ENCODE measurements around the gene IGFBP4.

The IGFBP4 gene

DNA sequence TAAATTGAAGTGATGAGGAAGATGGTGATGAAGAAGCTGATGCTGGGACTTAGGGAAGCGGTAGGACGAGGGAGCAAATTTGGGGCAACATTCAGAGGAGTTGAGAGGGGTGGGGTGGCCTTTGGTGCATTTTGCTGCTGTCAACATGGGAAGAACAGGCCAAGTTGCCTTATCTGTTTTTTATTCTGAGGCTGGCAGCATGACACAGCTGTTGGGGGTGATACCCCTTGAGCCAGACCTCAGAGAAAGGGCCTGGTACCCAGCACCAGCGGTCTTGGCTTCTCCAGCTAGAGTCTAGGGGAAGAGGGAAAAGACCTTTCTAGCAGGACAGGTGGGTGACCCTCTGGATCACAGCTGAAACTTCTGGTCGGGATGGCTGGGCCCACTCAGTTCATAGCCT is 4.6 kb downstream of the IGFBP4 start:
- ChIA-PET POLR2A (interaction anchor here (1.2 to 1.5 kb wide), 3 partner anchors 30 to 160 kb away, joined by 3 to 4 read pairs (median 3); partner anchors contain the start of gene TOP2A), CTCF (interaction anchor here (0.7 to 1.2 kb wide), 2 partner anchors 8 to 85 kb away, joined by 4 read pairs; no protein-coding TSS in a partner anchor)
- DNase-seq (ENCODE audit: extremely low spot score), result no peak
- no peak for TF ChIP-seq SP1 (IDR thresholded peaks at IDR 0.05)
- TF ChIP-seq CTBP1 (IDR thresholded peaks at IDR 0.05; ENCODE audit: borderline replicate concordance), result no peak
- TF ChIP-seq TARDBP (IDR thresholded peaks at IDR 0.05), result no peak
- TF ChIP-seq LEF1 (IDR thresholded peaks at IDR 0.05; ENCODE audit: borderline replicate concordance), result no peak
- TF ChIP-seq FOXK2 (IDR thresholded peaks at IDR 0.05), result no peak
- no peak for TF ChIP-seq L3MBTL2 (conservative IDR thresholded peaks at IDR 0.05)
- TF ChIP-seq HDGF (IDR thresholded peaks at IDR 0.05; ENCODE audit: borderline replicate concordance), result no peak

DNA sequence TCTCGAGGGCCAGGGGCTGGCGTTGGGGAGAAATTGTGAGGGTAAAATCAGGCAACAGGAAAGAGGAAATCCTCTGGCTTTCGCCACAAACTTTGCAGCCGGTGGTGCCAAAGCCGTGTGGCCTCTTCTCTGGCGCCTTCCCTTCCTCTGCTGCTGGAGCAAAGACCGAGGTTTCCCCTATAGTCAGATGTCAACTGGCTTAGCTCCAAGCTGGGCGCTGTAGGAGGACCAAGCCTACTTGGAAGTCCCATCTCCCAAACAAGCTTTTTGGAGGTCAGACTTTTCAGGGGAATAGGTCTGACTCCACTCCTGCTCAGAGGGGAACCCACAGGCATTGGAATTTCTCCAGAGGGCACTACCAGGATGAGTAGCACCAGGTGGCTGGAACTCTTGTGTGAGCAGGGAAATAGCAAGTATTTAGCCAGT is 5.0 kb downstream of the IGFBP4 start:
- ChIA-PET POLR2A (interaction anchor here (1.2 to 1.3 kb wide), 2 partner anchors 30 to 160 kb away, joined by 3 to 4 read pairs; partner anchors contain the start of gene TOP2A), CTCF (no interaction called here)
- DNase-seq (ENCODE audit: extremely low spot score), result no peak
- TF ChIP-seq FOXM1 (IDR thresholded peaks at IDR 0.05; ENCODE audit: borderline replicate concordance) (no peak), FOXA1 (IDR thresholded peaks at IDR 0.05) (no peak)
- TF ChIP-seq, protein P1, sequence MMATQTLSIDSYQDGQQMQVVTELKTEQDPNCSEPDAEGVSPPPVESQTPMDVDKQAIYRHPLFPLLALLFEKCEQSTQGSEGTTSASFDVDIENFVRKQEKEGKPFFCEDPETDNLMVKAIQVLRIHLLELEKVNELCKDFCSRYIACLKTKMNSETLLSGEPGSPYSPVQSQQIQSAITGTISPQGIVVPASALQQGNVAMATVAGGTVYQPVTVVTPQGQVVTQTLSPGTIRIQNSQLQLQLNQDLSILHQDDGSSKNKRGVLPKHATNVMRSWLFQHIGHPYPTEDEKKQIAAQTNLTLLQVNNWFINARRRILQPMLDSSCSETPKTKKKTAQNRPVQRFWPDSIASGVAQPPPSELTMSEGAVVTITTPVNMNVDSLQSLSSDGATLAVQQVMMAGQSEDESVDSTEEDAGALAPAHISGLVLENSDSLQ (IDR thresholded peaks at IDR 0.05), result no peak

DNA sequence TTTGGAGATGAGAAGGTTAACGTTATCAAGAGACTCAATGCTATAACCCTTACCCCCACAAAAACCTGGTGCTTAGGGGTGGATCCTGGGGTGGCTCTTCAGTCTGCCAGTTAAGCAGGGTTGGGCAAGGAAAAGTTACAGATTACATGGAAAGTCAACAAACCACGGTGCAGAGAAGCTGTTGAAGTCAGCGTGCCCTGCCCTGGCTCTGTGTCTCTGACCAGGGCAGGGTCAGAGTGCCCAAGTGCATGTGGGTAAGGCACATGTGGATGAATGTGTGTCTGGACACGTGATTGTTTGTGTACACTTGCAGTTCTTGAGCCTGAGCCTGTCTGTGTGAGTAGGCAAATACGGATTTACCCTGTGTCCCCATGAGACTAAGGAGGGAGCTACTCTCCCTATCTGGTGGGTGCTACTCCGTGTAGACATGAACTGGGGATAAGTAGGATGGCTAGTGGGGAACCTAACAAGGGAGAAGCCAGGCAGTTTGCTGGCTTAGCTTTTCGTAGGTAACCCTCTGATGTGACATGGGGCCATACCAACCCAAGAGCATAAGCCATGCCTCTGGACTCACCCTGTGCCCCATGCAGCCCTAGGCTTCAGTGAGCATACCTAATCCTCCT is 5.5 kb downstream of the IGFBP4 start:
- DNase-seq (ENCODE audit: extremely low spot score), result no peak
- POLR2A ChIA-PET, result interaction anchor here (1.3 kb wide), 1 partner anchor 31 kb away, joined by 4 read pairs; the partner anchor contains the start of gene TOP2A
- CTCF ChIA-PET, result interaction anchor here (1.1 kb wide), 1 partner anchor 111 kb away, joined by 3 read pairs; no protein-coding TSS in a partner anchor
- TF ChIP-seq FOXM1 (IDR thresholded peaks at IDR 0.05; ENCODE audit: borderline replicate concordance), result no peak

DNA sequence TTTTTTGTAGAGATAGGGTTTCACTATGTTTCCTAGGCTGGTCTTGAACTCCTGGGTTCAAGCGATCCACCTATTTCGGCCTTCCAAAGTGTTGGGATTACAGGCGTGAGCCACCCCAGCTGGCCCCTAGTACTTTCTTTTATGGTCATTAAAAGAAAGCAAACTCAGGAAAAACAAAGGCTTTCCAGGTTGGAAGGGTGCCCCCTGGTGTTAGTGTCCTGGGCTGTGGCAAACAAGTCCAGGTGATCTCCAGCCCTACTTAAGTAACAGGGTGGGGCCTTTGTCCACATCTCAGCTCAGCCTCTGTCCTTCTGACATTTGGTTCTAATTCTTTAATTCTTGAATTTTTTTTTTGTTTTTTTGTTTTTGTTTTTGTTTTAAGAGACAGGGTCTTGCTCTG is 6.9 kb downstream of the IGFBP4 start:
- DNase-seq (ENCODE audit: extremely low spot score), result peak; percentile 27
- TF ChIP-seq SP1 (IDR thresholded peaks at IDR 0.05) (no peak), SUZ12 (IDR thresholded peaks at IDR 0.05) (no peak), HDGF (IDR thresholded peaks at IDR 0.05; ENCODE audit: borderline replicate concordance) (no peak), L3MBTL2 (conservative IDR thresholded peaks at IDR 0.05) (no peak), NFRKB (IDR thresholded peaks at IDR 0.05) (no peak), TARDBP (IDR thresholded peaks at IDR 0.05) (no peak), FOXK2 (IDR thresholded peaks at IDR 0.05) (no peak), ARNT (IDR thresholded peaks at IDR 0.05) (no peak), CTBP1 (IDR thresholded peaks at IDR 0.05; ENCODE audit: borderline replicate concordance) (no peak), ZNF384 (IDR thresholded peaks at IDR 0.05) (no peak)
- CTCF ChIA-PET, result interaction anchor here (0.6 to 2.2 kb wide), 15 partner anchors 9 to 432 kb away, joined by 3 to 14 read pairs (median 4); partner anchors contain the start of gene TOP2A
- POLR2A ChIA-PET, result interaction anchor here (1.2 kb wide), 1 partner anchor 32 kb away, joined by 6 read pairs; the partner anchor contains the start of gene TOP2A

DNA sequence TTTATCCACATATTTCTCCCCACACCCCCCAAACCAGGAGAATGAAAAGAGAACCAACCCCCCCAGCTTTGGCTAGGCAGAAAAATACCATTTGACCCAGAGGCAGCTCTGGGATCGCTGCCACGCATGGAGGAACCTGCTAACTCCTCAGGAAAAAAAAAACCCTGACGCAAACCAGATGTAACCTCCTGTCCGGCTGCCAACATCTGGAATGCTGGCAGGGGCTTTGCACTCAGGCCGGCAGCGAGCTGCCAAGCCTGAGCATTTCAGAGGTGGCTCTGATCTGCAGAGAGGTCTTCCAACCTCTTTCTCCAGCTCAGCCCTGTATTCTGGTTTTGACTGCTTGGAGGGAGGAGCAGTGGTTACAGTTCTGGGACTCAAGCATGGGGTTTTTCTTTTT is 8.2 kb downstream of the IGFBP4 start:
- no peak for DNase-seq (ENCODE audit: extremely low spot score)
- ChIA-PET POLR2A (no interaction called here), CTCF (interaction anchor here (0.9 to 2.2 kb wide), 3 partner anchors 18 to 109 kb away, joined by 3 to 14 read pairs (median 5); no protein-coding TSS in a partner anchor)
- TF ChIP-seq LEF1 (IDR thresholded peaks at IDR 0.05; ENCODE audit: borderline replicate concordance) (no peak), SP1 (IDR thresholded peaks at IDR 0.05) (no peak), CTBP1 (IDR thresholded peaks at IDR 0.05; ENCODE audit: borderline replicate concordance) (no peak), SUZ12 (IDR thresholded peaks at IDR 0.05) (no peak), L3MBTL2 (conservative IDR thresholded peaks at IDR 0.05) (no peak), FOXK2 (IDR thresholded peaks at IDR 0.05) (no peak), TARDBP (IDR thresholded peaks at IDR 0.05) (no peak), BHLHE40 (IDR thresholded peaks at IDR 0.05; ENCODE audit: borderline replicate concordance) (no peak), NFRKB (IDR thresholded peaks at IDR 0.05) (no peak), FOXM1 (IDR thresholded peaks at IDR 0.05; ENCODE audit: borderline replicate concordance) (no peak), ZNF384 (IDR thresholded peaks at IDR 0.05) (no peak), HDGF (IDR thresholded peaks at IDR 0.05; ENCODE audit: borderline replicate concordance) (no peak)
- TF ChIP-seq, protein P1 (IDR thresholded peaks at IDR 0.05), result no peak

DNA sequence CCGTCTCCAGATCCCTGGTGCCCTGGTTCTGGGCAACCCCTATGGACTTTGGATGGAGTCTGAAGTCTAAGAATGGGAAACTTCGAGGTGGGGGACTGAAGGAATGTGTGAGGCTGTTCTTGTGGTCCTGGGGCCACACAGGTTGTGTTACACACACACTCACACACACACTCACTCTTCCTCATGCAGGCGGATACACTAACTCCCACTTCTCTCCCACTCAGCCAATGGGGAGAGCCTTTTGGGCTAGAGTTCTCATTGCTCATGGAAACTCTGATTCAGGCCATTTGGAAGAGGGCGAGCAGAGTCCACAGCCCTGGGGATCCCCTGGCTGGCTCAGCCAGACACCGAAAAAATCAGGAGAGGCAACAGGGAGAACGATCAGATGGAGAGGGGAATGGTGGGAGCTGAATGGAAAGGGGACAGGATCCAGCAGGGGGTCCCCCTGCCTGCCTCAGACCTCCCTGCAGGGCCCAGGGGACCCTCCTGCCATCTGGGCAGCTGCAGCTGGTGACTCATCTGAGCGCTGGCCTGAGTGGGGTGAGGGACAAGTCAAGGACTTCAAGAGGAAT is 9.1 kb downstream of the IGFBP4 start:
- TF ChIP-seq NFRKB (IDR thresholded peaks at IDR 0.05), result no peak
- no peak for DNase-seq (ENCODE audit: extremely low spot score)
- CTCF ChIA-PET, result interaction anchor here (0.9 kb wide), 1 partner anchor 19 kb away, joined by 3 read pairs; no protein-coding TSS in a partner anchor
- POLR2A ChIA-PET, result interaction anchor here (1.0 kb wide), 1 partner anchor 34 kb away, joined by 3 read pairs; the partner anchor contains the start of gene TOP2A

DNA sequence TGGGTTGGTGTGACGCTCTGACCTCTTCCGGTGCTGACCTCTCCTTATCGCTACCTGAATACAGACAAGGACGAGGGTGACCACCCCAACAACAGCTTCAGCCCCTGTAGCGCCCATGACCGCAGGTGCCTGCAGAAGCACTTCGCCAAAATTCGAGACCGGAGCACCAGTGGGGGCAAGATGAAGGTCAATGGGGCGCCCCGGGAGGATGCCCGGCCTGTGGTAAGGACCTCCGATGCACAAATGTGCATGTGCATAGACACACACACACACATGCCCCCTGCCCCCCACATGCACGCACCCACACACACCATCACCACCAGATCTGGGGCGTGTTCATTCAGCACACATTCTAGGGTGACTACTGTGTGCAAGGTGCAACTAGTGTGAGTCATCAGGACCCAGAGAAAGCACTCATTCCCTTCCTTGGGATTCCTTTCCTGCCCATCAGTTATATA is 9.7 kb downstream of the IGFBP4 start:
- no peak for DNase-seq (ENCODE audit: extremely low spot score)
- TF ChIP-seq BHLHE40 (IDR thresholded peaks at IDR 0.05; ENCODE audit: borderline replicate concordance) (no peak), FOXM1 (IDR thresholded peaks at IDR 0.05; ENCODE audit: borderline replicate concordance) (no peak), FOXK2 (IDR thresholded peaks at IDR 0.05) (no peak), L3MBTL2 (conservative IDR thresholded peaks at IDR 0.05) (no peak), TARDBP (IDR thresholded peaks at IDR 0.05) (no peak), NFRKB (IDR thresholded peaks at IDR 0.05) (no peak), SUZ12 (IDR thresholded peaks at IDR 0.05) (no peak), LEF1 (IDR thresholded peaks at IDR 0.05; ENCODE audit: borderline replicate concordance) (no peak), ELF4 (IDR thresholded peaks at IDR 0.05) (no peak), HDGF (IDR thresholded peaks at IDR 0.05; ENCODE audit: borderline replicate concordance) (no peak), FOXA1 (IDR thresholded peaks at IDR 0.05) (no peak)
- TF ChIP-seq, protein P1 (IDR thresholded peaks at IDR 0.05), result no peak
- POLR2A ChIA-PET, result interaction anchor here (1.0 kb wide), 1 partner anchor 35 kb away, joined by 3 read pairs; the partner anchor contains the start of gene TOP2A
- CTCF ChIA-PET, result no interaction called here

Measured in HEK293T (cell line).